ENCODE measurements around the gene SCAF11.

DNA sequence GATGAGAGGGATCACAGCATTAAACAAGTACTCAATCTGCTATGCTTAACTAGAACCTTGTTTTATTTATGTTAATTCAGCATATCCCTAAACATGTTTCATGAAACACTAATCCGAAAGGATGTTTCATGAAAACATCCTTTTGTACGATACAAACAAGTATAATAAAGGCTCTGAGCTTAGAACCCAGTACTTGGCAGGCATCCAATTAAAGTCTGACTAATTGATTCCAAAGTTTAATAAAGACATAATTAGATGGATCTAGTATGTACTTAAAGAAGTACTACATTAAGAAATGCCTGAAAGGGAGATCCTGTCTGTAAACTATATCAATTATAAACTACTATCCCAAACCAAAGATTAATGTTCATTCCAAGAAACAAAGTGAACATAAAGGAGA lies 51.8 kb downstream of the SCAF11 start:
- TF ChIP-seq TAF1 (IDR thresholded peaks at IDR 0.05; ENCODE audit: borderline replicate concordance, insufficient read depth, low read length) (no peak), REST (IDR thresholded peaks at IDR 0.05; ENCODE audit: insufficient read depth in 1 of 2, low read depth in 2 of 2, low read length in 2 of 2) (no peak), POLR2AphosphoS5 (IDR thresholded peaks at IDR 0.05; ENCODE audit: low read depth, low read length) (no peak)
